Dedifferentiated amniotic fluid mesenchymal stem cell (primary cell): Measurements from ENCODE around the gene TBC1D3L.
"Not testable (repeated sequence)": the region's sequence is repeated elsewhere in the genome, so short reads cannot be mapped to it uniquely, and the experiment has no call there.

ENCODE experiments used
- DNase-seq: peaks from one replicate; pipeline ENCODE4 v3.0.0-alpha.2; 2016; ENCODE audit errors: extremely low spot score

TBC1D3L gene

GRCh38 chr17:37988960-37989359, at the start of gene TBC1D3L:
TBC1D3L (minus strand) TSS chr17:37989060; CDS start chr17:37987520, 1,540 bp downstream.
- DNase-seq = not testable (repeated sequence)

DNA sequence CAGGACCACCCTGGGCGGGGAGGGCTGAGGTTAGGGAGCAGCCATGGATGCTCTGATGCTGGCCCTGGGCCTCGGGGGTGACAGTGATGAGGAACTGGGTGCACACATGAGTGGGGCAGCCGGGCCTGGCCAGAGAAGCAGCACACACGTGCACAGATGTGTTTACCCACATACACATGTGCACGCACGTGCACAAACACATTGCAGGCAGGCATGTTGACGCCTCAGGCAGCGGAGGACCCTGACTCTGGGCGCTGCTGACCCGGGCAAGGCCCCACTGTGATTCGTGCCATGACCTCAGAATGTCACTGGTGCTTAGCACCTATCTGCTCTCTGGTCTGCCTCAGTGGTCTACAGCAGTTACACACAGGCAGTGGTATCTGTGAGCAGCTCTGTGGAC, 14.8 kb upstream of the TBC1D3L start, which contains the start of gene TBC1D3D:
Gene TBC1D3D, plus strand, starts transcription at position 301 of the 400 bp plus-strand sequence. CDS start 1,585 bp downstream, outside the sequence.
- not testable (repeated sequence) for DNase-seq
